Stimulated activated CD8-positive, alpha-beta memory T cell treated with anti-CD3 and anti-CD28 coated beads, Interleukin-12 subunit alpha, Interleukin-12 subunit beta, amount 100 ng/mL, for 24 hours (primary cell): ENCODE results near the gene DEFB124.
"Not testable (repeated sequence)": the region's sequence is repeated elsewhere in the genome, so short reads cannot be mapped to it uniquely, and the experiment has no call there.

Source experiments
- DNase-seq: peaks from one replicate; pipeline ENCODE4 v3.0.0-alpha.2; 2020; ENCODE audit errors: extremely low read depth

DEFB124 gene

DNA sequence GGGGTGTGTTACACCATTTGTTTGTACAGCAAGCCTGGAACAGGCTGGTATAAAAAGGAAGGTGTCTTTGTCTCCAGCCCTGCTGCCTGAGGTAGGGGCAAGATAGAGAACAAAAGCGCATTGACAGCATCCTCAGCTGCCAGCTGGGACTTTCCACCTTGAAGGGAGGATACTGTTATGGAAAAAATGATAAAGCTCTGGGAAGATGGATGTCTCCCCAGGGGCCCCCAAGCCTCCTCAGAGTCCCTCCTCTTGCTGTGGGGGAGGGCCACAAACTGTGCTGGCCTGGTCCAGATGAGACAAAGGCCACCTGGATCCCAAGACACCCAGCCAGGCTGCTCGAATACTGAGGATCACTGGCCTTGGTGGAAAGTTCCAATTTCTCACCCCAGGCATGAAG is 13.2 kb upstream of the DEFB124 start:
- no peak for DNase-seq

DNA sequence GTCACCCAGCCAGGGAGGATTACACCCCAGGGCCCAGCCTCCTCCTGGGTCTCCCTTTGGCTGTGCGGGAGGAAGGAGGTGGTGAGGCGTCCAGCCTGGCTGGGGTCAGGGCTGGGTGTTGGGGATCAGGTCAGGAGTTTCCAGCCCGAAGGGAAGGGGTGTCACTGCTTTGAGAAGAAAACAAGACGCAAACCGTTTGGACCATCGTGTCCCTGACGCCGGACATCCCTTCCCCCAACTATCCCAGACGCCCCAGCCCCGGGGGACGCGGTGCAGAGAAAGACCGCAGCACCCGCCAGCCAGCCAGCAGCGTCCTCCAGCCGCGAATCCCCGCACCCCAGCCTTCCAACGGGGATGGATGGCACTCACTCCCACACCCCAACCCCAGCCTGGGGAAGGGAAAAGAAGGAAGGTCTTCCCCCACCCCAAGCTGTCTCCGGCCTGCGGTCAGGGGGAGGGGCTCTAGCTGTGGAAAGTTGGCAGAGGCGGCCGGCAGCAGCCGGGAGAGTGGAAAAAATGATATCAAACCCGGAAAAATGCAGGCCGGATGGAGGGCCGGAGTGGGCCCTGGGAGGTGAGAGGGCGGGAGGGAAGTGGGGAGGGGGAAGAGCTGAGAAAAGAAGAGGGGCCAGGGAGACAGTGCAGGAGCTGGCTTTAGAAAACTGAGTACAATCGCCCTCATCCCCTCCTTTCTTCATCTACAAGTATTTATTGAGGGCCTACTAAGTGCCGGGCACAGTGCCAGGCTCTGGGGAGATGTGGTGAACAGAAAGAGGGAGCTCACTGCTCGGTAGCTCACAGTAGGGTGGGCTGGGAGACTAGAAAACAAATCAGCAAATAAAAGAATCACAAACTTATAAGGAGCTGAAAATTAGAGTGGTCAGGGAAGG is 10.8 kb upstream of the DEFB124 start:
- no peak for DNase-seq

DNA sequence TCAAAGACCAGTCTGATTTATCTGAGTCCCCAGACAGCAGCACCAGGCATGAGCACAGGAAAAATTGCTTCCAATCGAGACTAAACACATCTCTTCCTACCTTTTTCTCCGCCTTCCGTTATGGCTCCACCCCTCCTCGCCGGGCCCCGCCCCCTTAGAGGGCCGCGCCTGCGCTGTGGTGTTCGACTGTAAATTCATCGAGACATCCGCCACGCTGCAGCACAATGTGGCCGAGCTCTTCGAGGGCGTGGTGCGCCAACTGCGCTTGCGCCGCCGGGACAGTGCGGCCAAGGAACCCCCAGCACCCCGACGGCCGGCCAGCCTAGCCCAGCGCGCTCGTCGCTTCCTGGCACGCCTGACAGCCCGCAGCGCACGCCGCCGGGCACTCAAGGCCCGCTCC is 9.1 kb upstream of the DEFB124 start:
- no peak for DNase-seq

DNA sequence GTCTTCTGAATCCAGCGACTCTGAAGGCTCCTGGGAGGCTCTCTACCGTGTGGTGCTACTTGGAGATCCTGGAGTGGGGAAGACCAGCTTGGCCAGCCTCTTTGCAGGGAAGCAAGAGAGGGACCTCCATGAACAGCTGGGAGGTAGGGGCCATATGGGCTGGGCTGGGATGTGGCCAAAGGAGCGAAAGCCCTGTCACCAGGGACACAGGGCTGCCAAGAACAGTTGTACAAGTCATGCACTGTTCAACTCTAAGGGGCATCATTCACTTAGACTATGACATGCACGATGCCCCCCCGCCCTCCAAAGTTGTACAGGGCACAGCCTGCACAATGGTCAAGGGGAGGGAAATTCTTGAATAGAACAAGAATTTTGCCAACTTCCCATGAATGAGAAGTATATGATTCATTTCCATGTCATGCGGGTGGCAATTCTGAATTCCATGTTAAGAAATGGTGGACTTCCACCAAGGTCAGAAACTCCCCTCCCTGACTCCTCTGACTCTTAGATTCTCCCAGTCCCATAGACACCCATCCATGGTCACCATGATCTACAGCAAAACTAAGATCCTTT is 1.8 kb upstream of the DEFB124 start:
- DNase-seq = no peak

DNA sequence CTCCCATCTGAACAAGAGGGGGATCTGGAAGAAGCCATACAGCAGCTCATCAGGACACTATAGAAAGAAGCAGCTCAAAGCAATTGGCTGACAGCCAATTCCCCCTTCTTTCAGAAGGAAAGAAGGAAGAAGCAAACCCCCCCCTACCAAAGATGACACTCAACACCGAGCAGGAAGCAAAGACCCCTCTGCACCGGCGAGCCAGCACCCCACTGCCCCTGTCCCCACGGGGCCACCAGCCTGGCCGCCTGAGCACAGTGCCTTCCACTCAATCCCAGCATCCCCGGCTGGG is 1.3 kb upstream of the DEFB124 start:
- DNase-seq = no peak

DNA sequence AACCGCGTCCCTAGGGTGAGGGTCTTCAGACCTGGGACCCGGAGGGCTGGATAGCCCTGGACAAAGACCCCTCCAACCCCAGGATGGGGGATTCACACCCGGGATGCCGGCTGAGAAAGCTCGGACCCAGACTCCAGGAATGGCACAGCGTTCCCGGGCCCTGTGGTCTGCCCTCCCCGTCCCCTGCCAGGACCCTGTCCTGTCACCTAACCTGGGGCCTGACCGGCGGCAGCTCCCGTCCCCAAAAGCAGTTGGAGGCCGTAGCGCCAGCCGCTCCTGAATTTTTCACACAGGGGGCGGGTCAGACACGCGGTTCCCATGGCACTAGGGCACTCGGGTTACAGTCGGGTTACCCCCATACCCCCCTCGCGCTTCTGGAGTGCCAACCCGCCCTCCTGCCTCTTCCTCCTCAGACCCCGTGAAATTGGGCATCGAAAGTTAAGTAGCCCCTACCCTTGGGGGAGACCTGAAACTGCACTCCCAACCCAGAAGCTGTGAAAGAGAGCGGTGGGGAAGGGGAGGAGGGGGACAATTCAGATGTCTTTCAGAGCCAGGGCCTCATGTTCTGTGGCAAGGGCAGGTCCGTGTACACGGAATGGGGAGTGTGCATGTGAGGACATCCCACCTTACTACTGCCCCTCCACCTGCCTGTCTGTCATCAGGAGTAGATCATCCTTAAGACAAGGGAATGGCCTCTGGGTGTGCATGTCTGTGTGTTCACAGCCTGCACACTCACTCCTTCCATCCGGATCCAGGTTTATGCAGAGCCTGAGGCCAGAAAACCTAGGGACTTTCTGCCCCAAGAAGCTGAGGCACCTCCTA is 756 bp upstream of the DEFB124 start:
- DNase-seq = no peak

DNA sequence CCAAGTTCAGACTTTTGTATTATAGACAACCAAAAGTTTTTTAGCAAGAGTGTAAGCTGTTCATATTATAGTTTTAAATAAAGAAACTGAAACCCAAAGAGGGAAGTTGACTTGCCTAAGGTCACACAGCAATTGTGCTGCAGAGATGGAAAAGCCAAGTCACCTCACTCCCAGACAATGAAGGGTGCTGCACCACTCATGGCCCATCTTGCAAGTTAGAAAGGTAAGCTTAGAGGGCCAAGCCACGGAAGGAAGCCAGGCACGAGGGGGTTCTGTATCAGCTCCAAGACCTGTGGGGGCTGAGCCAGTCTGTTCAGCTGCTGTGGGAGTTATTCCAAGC is 860 bp downstream of the DEFB124 start:
- DNase-seq = no peak

DNA sequence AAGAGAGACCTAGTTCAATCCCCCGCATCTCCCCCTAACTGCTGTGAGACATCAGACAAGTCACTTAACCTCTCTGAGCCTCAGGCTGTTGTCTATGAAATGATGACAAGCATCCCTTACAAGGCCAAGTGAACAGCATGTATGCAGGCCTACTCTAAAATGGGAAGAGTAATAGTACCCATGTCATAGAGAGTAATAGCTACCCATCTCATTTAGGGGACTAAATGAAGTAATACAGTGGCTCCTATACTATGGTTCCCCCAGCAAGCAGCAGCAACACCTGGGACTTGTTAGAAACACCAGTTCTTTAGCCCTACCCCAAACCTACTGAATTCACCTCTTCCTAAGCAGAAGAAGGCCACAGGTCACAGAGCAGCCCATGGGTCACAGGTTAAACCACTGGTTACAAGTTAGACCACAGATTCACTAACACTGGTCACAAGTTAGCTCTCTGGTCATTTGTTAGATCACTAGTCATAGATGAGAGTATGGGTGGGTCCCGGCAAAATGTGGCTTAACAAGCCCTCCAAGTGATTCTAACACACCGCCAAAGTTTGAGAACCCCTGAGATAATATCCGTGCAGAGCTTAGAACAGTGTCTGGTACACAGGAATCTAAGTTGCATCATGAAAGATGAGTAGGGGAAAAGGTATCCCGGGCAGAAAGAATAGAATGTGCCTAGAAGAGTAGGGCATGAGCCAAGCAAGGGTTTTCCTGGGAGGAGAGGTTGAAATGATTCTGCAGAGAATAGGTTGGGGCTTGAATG is 1.4 kb downstream of the DEFB124 start:
- DNase-seq = no peak

DNA sequence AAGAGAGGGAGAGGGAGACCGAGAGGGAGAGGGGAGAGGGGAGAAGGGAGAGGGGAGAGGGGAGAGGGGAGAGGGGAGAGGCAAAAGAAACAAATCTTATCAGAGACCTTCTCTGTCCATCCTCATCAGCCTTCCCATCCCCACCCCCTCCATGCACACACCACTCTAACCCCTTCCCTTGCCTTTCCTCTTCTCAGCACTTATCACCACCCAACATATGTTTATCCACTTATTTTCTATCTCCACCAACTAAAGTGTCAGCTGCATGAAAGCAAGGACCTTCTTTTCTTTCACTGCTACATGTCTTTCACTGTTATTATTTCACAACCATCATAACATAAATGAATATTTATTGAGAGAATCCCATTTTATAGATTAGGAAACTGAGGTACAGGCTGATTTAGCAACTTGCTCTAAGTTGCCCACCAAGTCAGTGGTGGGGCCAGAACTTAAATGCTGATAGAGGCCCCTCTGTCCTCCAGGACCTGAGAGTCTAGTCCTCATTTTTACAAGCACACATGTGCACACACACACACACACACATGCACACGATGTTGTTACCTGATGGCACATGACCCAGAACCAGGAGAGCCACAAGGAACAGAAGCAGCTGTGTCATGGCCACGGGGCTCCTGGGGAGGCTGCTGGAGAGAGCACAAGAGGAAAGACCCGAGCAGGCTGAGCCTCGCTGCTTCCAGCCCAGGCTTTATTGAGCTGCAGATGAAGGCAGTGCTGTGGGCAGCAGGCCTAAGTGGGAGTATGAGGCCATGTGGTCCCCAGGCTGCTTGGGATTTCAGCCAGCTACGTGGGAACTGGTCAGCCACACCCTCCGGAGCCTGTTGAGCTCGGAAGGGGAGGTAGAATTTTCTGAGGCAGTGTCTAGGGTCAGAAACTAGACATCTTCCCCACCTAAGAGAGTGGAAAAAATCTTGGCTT is 2.3 kb downstream of the DEFB124 start:
- DNase-seq = no peak

DNA sequence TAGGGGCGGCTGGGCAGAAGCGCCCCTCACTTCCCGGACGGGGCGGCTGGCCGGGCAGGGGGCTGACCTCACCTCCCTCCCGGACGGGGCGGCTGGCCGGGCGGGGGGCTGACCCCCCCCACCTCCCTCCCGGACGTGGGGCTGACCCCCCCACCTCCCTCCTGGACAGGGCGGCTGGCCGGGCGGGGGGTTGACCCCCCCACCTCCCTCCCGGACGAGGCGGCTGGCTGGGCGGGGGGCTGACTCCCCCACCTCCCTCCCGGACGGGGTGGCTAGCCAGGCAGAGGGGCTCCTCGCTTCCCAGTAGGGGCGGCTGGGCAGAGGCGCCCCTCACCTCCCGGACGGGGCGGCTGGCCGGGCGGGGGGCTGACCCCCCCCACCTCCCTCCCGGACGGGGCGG is 4.0 kb downstream of the DEFB124 start:
- not testable (repeated sequence) for DNase-seq

DNA sequence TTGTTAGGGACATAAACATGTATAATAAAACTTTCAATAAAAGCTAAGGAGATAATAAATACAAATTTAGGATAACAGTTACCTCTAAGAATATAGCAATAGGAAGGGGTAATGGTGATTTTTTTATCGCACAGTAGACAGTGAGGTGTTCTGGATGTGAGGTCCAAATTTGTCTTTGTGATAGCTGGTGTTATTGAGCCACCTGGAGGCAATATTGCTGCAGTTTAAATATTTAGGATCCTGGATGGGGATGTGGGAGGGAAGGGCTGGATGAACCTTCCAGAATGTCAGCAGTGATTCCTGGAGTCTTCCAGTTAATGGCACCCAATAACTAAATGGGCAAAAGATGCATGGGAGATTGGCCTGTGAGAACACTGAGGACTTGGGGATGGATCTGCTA is 20.6 kb downstream of the DEFB124 start:
- no peak for DNase-seq

DNA sequence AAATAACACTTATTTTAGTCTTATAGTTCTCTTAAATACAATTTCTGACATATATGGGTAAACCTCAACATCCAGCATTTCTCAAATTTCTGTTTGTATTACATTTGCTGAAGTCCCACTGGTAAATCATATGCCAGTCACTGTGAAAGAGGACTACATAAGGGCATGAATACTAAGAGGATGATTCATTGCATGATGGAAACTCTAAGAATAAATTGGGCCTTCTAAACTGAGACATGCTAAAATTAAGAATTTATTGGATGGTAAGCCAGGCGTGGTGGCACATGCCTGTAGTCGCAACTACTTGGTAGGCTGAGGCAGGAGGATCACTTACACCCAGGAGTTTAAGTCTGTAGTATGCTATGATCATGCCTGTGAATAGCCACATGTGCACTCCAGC is 22.4 kb downstream of the DEFB124 start:
- no peak for DNase-seq

DNA sequence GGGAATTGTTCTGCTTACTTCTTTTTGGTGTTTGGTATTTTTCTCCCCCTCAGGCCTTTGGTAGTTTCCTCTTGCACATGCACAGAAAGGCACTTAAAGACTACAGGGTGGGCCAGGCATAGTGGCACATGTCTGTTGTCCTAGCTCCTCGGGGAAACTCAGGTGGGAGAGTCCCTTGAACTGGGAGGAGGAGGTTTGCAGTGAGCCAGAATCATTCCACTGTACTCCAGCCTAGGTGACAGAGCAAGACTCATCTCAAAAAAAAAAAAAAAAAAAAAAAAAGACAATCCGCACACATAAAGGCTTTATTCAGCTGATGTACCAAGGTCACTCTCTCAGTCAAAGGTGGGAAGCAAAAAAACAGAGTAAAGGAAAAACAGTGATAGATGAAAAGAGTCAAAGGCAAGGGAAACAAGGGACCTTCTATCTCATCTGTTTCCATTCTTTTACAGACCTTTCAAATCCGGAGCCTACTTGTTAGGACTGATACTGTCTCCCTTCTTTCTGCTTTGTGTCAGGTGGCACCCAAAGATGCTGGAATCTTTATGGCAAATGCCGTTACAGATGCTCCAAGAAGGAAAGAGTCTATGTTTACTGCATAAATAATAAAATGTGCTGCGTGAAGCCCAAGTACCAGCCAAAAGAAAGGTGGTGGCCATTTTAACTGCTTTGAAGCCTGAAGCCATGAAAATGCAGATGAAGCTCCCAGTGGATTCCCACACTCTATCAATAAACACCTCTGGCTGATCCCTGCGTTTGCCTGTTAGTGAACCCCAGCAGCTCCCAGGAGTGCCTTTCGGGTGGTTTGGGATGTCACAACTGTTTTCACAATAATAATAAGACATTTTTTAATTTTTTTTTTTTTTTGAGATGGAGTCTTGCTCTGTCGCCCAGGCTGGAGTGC is 25.2 kb downstream of the DEFB124 start:
- no peak for DNase-seq

DNA sequence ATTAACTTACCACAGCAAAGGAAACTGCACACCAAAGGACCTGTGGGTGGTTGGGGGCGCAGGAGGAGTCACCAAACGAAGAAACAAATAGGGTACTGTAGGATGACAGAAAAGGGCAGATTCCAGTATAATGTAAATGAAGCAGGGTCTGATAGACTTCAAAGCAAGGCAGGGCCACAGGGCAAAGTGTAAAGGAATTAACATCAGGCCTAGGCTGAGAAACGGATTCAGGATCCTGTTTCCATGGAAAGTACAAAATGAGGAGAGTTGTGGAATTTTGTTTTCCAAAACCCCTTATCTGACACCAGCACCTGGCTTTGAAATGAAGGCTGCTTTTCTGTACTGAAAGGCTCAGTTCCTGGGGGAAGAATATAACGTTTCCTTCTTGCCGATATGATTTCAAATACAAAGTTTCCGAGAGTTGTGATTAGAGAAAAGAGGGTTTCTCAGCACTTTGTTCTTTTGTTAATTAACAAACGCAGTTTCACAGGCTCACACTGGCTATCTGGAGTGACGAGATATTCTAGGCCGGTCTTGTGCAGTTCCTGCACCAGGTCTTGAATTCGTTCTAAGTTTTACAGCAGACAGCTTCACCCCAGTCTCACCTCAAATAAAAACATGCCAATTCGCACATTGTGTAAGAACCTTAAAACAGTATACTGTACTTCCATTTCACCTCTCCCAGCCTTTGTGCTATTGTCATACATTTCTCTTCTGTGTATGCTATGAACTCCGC is 28.7 kb downstream of the DEFB124 start:
- no peak for DNase-seq

DNA sequence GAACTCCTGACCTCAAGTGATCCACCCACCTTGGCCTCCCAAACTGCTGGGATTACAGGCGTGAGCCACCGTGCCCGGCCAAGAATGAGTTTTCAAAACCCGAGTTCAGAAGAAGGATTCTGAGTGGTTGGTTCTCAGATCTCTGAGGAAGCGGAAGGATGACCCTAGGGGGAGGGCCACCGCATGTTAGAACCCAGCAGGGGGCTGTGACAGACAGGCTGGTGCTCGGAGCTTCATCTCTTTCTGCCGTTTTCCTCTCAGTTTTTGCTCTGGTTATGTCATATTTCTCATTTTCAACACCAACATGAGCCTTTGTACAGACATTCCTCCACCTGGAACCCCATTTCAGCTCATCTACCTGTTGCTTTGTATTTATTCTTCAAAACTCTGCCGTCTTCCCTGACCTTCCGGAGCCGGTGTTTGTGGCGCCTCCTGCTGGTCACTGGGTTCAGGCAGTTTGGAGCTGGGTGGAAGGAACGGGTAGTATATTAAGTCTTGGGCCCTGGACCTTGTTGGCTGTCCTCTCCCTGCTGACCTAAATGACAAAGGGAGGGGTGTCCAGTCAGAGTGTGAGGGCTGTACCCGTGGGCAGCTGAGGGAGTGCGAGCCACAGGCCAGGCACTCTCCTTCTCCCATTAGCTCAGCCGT is 34.8 kb downstream of the DEFB124 start, which contains the start of gene DEFB123:
DEFB123 (plus strand) TSS at position 621 of the 648 bp plus-strand sequence. CDS start 67 bp downstream, outside the sequence.
- DNase-seq = no peak

DNA sequence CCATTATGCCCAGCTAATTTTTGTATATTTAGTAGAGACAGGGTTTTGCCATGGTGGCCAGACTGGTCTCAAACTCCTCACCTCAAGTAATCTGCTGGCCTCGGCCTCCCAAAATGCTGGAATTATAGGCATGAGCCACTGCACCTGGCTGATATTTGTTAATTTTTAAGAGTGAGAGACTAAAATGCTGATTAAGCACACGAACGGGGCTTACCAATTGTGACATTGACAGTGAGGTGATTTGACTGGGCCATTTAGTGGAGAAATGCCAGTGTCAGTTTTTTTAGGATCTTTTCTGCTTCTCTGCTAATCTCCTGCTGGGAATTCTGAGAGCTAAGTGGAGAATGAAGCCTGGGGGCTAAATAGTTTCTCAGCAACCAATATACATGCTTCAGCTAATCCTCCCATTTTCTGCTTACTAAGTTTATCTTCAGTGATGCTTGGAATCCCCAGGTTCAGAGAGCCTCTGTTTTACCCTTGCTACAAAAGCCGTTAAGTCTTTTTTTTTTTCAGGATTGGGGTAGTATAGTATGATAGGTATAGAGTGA is 44.3 kb downstream of the DEFB124 start:
- no peak for DNase-seq

DNA sequence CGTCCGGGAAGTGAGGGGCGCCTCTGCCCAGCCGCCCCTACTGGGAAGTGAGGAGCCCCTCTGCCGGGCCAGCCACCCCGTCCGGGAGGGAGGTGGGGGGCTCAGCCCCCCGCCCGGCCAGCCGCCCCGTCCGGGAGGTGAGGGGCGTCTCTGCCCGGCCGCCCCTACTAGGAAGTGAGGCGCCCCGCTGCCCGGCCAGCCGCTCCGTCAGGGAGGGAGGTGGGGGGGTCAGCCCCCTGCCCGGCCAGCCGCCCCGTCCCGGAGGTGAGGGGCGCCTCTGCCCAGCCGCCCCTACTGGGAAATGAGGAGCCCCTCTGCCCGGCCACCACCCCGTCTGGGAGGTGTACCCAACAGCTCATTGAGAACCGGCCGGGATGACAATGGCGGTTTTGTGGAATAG is 47.4 kb downstream of the DEFB124 start:
- not testable (repeated sequence) for DNase-seq

DNA sequence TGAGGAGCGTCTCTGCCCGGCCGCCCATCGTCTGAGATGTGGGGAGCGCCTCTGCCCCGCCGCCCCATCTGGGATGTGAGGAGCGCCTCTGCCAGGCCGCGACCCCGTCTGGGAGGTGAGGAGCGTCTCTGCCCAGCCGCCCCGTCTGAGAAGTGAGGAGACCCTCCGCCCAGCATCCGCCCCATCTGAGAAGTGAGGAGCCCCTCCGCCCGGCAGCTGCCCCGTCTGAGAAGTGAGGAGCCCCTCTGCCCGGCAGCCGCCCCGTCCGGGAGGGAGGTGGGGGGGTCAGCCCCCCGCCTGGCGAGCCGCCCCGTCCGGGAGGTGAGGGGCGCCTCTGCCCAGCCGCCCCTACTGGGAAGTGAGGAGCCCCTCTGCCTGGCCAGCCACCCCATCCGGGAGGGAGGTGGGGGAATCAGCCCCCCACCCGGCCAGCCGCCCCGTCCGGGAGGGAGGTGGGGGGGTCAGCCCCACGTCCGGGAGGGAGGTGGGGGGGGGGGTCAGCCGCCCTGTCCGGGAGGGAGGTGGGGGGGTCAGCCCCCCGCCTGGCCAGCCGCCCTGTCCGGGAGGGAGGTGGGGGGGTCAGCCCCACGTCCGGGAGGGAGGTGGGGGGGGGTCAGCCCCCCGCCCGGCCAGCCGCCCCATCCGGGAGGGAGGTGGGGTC is 47.9 kb downstream of the DEFB124 start:
- DNase-seq = not testable (repeated sequence)
